ENCODE data around the gene SMYD5. TPM values are rescaled to one million over a fixed set of nuclear protein-coding genes. Genes with fewer than 3 reads are reported as not detected.
A peak's percentile ranks its signal among the peaks of the same experiment; 100 is the strongest.

Gene SMYD5
- total RNA-seq, 1 donor from 2014 or later, result 20.0 TPM

DNA sequence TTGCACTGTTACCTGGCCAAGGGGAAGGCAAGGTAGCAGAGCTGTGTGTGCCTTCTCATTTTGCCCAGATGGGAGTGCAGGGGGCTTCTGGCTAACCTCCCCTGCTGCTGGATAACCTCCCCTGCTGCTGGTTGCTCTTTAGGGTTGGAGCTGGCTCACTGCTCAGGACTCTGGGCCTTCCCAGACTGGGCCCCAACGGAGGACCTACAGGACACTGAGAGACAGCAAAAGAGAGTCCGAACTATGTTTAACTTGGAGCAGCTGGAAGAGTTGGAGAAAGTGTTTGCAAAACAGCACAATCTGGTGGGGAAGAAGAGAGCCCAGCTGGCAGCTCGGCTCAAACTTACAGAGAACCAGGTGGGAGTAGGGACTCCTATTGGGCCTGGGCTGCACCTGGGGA lies 5.8 kb upstream of the SMYD5 start:
- no peak for DNase-seq

DNA sequence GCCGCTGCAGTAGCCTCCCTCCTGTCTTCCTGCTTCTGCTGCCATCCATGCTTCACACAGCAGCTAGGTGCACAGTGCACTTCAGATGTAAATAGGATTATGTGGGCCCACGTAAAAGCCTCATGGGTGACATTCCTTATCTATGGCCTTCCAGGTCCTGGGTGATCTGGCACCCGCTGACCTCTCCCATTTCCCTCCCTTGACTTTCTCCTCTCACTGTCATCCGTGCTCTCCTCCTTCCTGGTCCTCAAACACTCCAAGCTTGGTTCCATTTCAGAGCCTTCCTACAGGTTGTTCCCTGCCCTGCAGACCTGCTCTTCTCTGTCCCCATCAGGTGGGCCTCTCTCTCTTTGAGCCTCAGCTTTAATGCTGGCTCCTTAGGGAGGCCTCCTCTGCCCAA lies 4.0 kb upstream of the SMYD5 start:
- DNase-seq, result no peak

DNA sequence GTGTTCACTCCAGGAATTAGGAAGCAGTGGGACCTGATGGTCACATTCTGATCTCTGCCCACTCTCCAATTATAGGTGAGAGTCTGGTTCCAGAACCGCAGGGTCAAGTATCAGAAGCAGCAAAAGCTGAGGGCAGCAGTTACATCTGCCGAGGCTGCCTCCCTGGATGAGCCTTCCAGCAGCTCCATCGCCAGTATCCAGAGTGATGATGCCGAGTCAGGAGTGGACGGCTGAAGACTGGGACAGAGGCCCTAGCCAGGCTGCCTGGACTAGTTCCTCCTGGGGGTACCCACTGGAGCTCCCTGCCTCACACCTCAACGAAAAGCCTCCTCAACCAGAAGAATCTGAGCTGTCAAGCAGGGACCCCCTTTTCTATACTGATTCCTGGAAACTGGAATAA lies 3.3 kb upstream of the SMYD5 start:
- DNase-seq, result no peak

DNA sequence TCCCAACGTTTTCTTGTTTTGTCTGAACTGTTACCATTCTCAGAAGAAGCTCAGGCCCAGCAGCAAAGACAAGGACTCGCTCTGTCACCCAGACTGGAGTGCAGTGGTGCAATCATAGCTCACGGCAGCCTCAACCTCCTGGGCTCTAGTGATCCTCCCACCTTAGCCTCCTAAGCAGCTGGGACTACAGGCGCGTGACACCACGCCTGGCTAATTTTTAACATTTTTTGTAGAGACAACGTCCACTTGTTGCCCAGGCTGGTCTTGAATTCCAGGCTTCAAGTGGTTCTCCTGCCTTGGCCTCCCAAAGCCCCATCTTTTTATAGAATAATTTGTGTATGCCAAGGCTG lies 2.0 kb upstream of the SMYD5 start:
- no peak for DNase-seq

DNA sequence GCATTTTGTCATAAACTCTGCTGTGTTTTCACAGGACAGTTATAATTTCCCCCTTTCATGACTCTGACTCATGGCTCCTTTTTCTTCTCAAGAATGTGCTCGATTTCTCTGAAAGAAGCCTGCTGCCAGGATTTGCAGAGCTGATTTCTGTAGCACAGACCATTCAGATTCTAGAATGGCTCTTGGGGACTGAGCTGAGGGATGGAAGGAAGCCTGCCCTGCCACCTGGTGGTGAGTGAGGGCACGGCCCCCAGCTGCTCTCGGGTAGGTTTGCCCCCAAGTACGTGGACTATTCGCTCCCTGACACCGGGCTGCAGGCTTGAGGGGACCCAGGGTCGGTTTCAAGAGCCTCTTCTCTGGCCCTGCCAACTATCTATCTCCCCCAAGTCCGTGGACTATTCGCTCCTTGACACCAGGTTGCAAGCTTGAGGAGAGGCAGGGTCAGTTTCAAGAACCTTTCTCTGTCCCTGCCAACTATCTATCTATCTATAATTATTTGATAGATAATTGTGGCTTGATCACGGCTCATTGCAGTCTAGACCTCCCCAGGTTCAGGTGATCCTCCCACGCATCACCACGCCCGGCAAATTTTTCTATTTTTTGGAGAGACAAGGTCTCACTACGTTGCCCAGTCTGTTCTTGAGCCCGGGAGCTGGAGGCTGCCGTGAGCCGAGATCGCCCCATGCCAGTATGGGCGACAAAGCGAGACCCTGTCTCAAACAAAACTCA lies 1.4 kb upstream of the SMYD5 start:
- peak; percentile 35 for DNase-seq

DNA sequence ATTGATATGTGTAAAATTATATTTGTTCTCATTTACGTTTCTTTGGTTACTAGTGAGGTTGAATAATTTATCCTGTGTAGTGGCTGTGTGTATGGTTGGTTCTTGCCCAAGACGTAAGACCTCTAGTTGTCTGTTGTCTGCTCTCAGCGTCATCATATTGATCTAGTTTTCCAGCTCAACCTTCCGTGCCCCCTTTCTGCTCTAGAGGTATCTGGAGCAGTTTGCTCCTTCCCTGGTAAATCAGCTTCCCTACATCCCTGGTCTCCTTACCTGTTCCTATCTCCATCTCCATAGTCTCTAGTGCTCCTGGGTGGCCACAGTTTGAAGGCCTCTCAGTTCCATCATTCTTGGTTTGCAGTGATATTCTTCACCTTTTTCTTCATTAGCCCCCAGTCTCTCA lies 1.2 kb downstream of the SMYD5 start:
- DNase-seq, result no peak

DNA sequence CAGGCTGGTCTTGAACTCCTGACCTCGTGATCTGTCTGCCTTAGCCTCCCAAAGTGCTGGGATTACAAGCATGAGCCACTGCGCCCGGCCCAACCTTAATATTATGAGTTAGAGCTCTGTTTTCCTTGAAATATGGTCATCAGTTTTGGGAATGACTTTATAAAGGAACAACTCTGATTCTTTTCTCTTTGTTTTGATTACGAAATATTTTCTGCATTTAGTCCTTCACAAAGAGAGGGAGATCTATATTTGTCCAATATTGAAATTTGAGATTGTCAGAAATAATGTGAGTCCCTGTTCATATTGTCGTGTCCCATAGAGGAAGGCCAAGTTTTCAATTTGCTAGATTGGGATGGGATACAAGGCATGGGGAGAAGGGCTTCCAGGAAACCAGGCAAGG lies 3.1 kb downstream of the SMYD5 start:
- no peak for DNase-seq

DNA sequence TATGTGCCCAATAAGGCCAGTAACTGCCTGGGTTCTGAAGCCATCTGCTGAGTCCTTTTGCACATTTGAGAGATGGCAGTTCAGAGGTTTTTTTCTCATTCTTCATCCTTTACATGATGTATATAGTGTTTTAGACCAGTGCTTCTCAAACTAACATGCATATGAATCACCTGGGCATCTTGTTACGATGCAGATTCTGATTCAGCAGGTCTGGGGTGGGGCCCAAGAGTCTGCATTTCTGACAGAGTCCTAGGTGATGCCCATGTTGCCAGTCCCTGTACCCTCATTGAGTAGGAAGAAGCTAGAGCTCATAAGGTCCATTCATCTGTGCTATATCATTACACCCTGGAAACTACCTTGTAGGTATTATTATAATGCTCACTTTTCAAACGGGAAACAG lies 3.8 kb downstream of the SMYD5 start:
- DNase-seq, result no peak

DNA sequence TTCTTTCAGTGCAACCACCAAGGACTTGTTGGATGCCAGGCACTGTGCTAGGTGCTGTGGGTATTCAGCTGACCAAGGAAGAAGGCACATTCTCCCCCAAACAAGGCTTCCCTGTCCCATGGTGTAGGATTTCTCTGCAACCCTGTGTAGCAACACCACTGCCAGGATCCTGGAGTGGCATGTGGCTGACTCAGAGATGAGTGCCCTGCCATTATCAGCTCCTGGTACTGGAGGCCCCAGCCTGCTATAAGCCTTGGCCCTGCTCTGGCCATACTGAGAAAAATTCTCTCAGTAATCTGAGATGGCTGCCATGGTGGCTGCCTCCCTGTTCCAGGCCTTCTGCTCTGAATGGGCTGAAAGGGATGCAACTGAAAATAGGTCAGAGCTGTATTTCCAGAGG lies 4.3 kb downstream of the SMYD5 start:
- DNase-seq, result no peak

DNA sequence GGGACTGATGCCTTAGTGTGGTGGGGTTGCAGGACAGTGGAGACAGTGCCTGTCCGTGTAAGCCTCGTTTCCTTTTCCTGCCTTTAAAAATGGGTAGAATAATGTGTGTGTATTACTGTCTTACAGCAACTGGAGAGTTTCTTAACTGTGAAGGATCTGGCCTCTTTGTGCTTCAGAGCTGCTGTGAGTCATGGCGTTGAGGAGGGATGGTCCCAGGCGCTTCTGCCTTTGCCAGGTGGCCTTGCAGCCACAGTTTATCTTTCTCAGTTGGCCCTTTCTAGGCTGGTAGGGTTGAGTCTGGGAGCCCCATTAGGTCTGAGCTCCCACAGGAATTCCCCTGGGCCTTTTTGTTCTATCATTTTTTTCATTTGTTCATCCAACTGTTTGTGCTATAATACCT lies 9.8 kb downstream of the SMYD5 start:
- DNase-seq, result no peak

DNA sequence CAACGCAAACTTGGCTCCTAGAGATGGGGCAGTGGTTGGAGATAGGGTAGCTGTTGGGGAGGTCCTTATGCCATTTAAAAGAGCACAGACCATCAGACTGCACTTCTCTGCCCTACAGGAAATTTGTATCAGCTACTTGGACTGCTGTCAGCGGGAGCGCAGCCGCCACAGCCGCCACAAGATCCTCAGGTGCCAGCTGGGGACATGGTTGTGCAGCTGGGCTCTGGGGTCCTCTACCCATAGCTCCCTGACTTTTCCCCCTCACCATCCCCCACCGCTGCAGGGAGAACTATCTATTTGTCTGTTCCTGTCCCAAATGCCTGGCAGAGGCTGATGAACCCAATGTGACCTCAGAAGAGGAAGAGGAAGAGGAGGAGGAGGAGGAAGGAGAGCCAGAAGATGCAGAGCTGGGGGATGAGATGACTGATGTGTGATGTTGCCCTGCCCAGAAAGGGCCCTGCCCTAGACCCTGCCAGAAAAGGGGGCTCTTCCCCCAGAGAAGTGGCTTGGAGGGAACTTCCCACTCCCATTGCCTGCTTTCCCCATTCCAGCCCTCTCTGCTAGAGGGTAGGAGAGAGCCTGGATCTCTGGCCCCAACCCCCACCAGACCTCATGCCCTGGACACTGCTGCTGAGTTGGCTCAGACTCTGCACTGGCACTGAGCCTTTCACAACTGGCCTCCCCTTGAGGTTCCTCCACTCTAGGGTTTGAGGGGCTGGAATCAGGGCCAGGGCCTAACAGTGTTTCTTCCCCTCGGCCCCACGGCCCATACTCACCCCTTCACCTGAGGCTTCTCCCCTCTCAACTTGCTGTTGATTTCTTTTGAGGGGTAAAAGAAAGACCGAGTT lies 11.7 kb downstream of the SMYD5 start:
- DNase-seq, result no peak

DNA sequence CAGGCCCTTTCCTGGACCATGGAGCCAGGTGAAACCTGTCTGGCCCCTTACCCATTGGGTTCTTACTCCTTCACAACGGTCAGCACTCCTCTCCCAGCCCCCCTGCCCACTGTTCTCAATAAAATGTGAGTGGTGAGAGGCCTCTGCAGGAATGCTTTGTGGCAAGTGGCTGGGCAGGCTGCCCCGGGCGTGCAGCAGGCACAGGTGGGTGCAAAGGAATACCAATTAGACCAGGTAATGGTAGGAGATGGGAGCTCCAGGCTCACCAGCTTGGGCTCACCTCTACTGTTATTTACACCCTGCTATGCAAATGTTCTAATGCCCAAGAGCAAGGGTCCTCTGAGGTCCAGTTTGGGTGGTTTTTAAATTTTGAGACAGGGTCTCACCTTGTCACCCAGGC lies 13.0 kb downstream of the SMYD5 start:
- DNase-seq, result no peak

DNA sequence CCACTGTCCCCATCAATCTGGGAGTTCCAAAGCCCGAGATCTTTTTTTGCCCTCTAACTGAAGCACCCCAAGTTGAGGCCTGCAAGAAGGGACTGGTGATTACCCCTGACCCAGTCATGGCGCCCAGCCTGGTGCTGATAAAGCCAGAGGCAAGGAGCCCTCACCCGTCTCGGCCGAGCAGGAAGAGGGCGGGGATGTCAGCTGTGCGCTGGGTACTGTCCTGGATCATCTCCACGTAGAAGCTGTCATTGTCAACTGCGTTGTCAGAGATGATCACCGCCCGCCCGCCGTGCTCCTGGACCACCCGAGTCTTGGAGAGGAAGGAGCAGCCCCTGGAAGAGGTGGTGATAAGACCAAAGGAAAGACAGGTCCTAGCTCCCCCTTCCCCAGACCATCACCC lies 14.6 kb downstream of the SMYD5 start:
- DNase-seq, result no peak

DNA sequence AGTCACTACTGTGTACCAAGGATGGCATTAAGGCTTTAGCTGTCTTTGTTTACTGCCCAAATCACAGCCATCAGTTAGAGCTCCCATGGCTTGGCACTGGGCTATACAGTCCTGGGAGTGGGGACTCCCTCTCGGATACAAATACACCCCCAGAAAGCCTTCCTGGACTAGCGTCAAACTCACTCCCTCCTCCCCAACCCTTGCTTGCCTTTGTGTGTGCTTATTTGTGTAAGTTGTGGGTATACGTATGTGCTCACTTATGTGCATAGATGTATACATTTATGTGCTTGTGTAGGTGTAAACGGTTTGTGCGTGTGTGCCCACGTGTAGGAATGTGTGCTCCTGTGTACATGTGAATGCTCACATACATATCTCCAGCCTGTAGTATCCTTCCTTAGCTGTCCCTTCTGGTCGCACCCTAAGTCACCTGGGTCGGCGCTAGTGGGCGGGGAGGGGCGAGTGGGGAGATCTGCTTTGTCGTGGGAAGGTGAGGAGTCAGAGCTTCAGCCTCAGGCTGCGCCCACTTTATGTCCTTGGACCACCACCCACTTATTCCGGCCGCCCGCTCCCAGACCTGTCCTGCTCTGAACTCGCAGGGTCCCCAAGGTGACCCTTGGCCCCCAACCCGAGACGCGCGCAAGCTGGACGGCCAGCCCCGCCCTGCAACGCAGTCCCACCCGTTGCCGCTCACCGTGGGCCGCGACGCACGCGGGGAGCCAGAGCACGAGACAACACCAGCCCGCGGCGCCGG lies 18.5 kb downstream of the SMYD5 start:
- DNase-seq, result no peak

DNA sequence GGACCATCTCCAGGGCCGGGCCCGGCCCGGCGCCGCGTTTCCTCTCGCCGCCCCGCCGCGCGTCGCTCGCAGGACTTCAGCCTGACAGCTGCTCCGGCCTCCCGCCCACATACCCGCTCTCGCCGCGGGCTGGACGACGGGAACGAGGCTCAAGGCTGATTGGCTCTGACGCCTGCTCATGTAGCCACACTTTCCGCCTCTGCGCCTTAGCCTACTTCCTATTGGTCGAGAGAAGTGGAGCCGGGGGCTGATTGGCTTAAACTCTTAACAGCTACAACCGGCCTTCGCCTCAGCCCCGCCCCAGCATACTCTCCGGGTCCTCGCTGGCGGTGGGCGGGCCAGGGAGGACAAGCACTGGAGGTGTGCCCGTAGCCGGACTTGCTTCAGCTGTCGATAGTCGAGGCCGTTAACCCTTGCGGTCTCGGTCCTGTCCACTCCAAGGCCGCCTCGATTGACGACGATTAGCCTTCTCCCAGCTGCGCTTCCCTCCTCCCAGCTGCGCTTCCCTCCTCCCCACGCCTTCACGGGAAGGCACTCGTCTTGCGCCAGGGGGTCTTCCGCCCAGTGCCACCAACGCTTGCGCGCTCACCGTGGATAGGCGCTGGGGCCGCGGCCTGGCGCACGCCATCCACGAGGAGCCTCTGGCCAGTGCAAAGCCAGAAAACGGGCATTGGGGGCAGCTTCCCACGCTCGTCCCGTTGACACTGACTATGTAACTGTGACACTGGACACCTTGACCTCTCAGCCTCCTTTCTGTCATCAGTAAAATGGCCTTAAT lies 19.3 kb downstream of the SMYD5 start, which contains the start of gene PRADC1:
Gene PRADC1, minus strand, starts transcription at position 86 of the 778 bp plus-strand sequence. Its CDS starts 79 bp downstream, at position 7.
- DNase-seq, result peak; percentile 99

DNA sequence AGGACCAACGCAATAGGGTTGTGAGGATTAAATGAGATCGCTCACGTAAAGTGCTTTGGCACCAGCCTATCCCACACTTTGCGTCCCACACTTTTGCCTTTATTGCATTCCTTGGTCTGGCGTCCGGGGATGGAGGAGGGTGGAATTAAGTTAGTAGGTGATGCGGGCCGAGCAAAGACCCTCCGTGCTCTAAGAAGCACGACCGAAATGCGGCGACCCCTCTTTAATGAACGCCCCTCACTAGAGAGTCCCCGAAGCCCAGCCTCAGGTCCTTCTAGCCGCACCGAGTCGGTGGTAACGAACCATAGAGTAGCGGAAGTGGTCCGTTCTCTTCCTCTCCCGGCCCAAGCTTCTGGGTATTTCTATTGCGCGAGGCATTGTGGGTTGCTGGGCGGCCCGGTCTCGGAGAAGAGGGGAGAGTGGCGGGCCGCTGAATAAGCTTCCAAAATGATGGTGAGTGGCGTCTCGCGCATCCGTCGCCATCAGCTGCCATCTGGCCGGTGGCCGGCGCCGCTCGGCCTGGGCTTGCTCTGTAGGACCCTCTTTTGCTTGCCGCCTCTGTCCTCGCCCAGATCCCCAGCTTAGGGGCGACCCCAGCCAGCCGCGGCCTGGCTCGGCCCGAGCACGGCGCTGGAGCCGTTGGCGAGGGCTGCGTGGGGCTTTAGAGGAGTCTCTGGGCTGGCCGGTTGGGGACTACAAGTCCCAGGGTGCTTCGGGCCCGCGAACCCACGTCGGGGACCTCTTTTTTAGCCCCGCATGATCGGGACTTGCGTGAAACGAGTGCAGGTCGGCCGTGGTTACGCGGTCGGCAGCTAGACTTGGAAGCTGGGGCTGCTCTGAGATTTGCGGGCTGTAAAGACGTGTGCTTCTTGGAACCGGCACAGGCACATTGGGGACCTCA lies 20.1 kb downstream of the SMYD5 start, which contains the start of gene CCT7:
Gene CCT7, plus strand, starts transcription at position 377 of the 901 bp plus-strand sequence. Its CDS starts 71 bp downstream, at position 448.
- peak; percentile 91 for DNase-seq

DNA sequence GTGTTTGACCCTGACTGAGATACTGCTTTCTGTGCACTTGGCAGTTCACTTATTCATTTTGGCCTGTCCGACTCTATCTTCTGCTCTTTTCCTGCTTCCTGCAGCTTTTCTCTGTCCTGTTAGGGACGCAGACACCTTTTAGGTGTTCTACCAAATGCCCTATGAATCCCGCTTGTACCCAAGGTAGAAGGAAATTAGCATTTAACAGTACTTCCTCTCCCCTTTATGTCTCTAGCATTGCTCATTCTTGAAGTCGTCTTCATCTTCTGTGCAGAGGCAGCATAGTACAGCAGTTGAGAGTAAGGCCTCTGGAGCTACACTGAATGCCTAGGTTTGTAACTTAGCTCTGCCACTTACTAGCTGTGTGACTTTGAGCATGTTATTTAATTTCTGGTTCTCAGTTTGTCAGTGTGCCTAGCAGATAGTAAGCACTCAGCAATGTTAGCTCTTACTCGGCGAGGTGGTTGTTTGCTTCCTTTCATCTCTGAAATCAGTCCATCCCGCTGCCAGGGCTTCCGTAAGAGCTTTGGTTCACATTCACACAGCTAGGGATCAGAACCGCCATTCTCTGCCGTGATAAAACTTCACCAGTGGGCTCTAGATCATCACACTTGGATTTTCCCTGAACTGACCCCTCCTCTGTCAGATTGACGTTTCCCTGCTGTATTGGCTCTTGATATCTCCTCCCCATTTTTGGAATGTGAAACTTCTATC lies 21.4 kb downstream of the SMYD5 start:
- DNase-seq, result no peak

DNA sequence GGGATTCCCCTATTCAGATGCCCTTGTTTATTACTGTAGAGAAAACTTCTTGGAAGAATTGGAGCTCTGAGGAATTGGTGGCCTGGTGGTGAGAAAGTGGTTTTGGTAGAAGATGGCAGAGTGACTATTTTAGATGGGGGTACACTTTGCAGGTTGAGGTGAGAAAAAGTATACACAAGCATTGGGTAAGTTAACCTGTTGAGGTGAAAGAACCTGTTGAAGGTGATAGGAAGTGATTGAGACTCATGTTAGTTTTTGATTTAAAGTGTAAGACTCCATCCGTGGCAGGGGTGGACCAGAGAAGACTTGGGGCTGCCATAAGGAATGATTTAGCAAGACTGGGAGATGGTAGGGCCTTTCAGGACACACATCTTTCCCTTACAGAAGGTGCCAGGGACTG lies 23.1 kb downstream of the SMYD5 start:
- no peak for DNase-seq

DNA sequence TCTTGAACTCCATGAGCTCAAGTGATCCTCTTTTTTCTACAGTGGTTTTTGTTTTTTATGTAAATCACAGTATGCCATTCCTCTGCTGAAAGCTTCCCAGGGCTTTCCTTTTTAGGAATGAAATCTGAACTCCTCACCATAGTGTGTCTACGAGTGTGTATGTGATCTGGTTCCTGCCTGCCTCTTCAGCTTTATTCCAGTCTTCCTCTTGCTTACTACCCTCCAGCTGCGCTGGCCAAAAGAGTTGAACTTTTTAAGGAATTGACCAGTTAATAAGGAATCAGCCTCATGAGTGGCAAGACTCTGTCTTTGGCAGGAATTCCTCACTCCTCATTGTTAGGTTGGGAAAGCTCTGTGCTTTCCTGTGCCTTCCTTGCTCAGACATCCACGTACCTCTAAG lies 24.1 kb downstream of the SMYD5 start:
- no peak for DNase-seq

DNA sequence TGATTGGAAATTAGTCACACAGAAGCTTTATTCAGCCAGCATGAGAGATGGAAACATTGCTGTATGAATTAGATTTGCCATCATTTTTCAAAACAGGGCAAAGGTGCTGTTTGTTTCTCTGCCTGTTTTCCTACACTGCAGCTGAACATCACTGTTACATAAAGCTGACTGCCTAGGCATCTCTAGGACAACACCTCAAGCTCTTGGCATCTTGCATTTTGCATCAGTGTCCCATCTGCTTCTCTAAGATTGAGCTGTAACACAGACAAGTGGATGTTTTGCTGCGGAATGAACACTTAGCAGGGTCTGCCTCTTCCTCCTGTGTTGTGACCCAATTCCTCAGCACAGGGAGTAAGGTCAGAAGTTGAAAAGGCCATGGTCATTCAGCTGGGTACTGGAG lies 24.9 kb downstream of the SMYD5 start:
- no peak for DNase-seq

All from occipital lobe (tissue), 2 donors.